Measurements from ENCODE around the gene NFATC2.

NFATC2 gene

DNA sequence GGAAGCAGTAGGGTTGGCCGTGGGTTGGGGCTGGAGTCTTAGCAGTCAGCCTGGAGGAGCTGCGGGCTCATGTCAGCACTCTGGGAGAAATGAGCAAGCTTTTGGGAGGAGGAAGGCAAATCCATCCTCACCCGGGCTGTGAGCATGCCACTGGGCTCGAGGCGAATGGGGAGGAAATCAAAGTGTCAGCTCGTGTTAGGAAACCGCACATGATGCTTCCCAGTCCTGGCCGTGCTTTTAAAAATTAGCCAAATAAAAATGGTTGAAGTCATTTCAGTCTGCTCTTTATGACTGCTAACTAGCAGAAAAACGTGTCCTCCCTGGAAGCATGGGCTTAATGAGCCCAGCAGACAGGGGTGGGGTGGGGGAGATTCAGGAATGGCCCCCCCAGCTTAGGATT, 98.1 kb downstream of the NFATC2 start:
- no peak for TF ChIP-seq GLIS3 (CRISPR knock-in tag; IDR thresholded peaks at IDR 0.05)
- no peak for TF ChIP-seq ZC3H10 (CRISPR knock-in tag; IDR thresholded peaks at IDR 0.05)
- TF ChIP-seq, protein P1, sequence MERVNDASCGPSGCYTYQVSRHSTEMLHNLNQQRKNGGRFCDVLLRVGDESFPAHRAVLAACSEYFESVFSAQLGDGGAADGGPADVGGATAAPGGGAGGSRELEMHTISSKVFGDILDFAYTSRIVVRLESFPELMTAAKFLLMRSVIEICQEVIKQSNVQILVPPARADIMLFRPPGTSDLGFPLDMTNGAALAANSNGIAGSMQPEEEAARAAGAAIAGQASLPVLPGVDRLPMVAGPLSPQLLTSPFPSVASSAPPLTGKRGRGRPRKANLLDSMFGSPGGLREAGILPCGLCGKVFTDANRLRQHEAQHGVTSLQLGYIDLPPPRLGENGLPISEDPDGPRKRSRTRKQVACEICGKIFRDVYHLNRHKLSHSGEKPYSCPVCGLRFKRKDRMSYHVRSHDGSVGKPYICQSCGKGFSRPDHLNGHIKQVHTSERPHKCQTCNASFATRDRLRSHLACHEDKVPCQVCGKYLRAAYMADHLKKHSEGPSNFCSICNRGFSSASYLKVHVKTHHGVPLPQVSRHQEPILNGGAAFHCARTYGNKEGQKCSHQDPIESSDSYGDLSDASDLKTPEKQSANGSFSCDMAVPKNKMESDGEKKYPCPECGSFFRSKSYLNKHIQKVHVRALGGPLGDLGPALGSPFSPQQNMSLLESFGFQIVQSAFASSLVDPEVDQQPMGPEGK (CRISPR knock-in tag; IDR thresholded peaks at IDR 0.05; ENCODE audit: borderline replicate concordance), result peak; percentile 95; the same call in 1 of the 2 replicates
- peak; percentile 77 for TF ChIP-seq TCF4 (CRISPR knock-in tag; IDR thresholded peaks at IDR 0.05; ENCODE audit: borderline replicate concordance)
- peak; percentile 74 for TF ChIP-seq ISL1 (CRISPR knock-in tag; IDR thresholded peaks at IDR 0.05)
- no peak for TF ChIP-seq ZNF565 (CRISPR knock-in tag; conservative IDR thresholded peaks at IDR 0.05; ENCODE audit: low read depth)
- TF ChIP-seq, protein P2, sequence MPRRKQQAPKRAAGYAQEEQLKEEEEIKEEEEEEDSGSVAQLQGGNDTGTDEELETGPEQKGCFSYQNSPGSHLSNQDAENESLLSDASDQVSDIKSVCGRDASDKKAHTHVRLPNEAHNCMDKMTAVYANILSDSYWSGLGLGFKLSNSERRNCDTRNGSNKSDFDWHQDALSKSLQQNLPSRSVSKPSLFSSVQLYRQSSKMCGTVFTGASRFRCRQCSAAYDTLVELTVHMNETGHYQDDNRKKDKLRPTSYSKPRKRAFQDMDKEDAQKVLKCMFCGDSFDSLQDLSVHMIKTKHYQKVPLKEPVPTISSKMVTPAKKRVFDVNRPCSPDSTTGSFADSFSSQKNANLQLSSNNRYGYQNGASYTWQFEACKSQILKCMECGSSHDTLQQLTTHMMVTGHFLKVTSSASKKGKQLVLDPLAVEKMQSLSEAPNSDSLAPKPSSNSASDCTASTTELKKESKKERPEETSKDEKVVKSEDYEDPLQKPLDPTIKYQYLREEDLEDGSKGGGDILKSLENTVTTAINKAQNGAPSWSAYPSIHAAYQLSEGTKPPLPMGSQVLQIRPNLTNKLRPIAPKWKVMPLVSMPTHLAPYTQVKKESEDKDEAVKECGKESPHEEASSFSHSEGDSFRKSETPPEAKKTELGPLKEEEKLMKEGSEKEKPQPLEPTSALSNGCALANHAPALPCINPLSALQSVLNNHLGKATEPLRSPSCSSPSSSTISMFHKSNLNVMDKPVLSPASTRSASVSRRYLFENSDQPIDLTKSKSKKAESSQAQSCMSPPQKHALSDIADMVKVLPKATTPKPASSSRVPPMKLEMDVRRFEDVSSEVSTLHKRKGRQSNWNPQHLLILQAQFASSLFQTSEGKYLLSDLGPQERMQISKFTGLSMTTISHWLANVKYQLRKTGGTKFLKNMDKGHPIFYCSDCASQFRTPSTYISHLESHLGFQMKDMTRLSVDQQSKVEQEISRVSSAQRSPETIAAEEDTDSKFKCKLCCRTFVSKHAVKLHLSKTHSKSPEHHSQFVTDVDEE (CRISPR knock-in tag; IDR thresholded peaks at IDR 0.05), result peak; percentile 89; the same call in 1 of the 2 replicates
- TF ChIP-seq BACH2 (CRISPR knock-in tag; IDR thresholded peaks at IDR 0.05; ENCODE audit: borderline replicate concordance), result no peak
- TF ChIP-seq PPARA (CRISPR knock-in tag; IDR thresholded peaks at IDR 0.05; ENCODE audit: borderline replicate concordance), result no peak
- TF ChIP-seq SNAI2 (CRISPR knock-in tag; IDR thresholded peaks at IDR 0.05), result 0 out of 2 replicates have a peak, but pooled peaks have one; percentile 44
- peak; percentile 81 for ATAC-seq

DNA sequence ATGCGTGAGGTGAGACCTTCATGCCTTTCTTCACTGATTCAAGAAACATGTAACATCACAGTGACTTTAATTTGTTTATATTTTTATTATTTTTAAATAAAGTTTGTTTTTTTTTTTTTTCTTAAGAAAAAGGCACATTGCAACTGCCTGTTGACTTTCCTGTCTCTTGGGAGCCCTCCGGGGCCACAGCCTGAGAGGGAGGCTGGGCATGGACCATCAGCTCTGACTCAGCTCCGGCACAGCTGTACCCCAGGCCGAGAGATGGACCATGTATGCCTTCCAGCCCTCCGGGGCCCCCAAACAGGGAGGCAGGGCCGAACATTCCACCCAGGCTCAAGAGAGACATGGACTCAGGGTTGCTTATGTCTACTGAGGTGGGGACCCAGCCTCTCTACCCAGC, 99.9 kb downstream of the NFATC2 start:
- TF ChIP-seq ZFP3 (CRISPR knock-in tag; IDR thresholded peaks at IDR 0.05) (no peak), ARNTL (CRISPR knock-in tag; IDR thresholded peaks at IDR 0.05; ENCODE audit: borderline replicate concordance, low read depth) (no peak), ZNF565 (CRISPR knock-in tag; conservative IDR thresholded peaks at IDR 0.05; ENCODE audit: low read depth) (no peak), ZFP30 (CRISPR knock-in tag; IDR thresholded peaks at IDR 0.05) (no peak), PPARA (CRISPR knock-in tag; IDR thresholded peaks at IDR 0.05; ENCODE audit: borderline replicate concordance) (no peak), CSDC2 (CRISPR knock-in tag; IDR thresholded peaks at IDR 0.05) (no peak), TOX (CRISPR knock-in tag; IDR thresholded peaks at IDR 0.05; ENCODE audit: borderline replicate concordance) (no peak), RARB (CRISPR knock-in tag; IDR thresholded peaks at IDR 0.05) (no peak), ISL1 (CRISPR knock-in tag; IDR thresholded peaks at IDR 0.05) (no peak), OSR1 (CRISPR knock-in tag; IDR thresholded peaks at IDR 0.05) (no peak), GLIS3 (CRISPR knock-in tag; IDR thresholded peaks at IDR 0.05) (no peak), TCF4 (CRISPR knock-in tag; IDR thresholded peaks at IDR 0.05; ENCODE audit: borderline replicate concordance) (no peak), ZC3H10 (CRISPR knock-in tag; IDR thresholded peaks at IDR 0.05) (no peak)
- TF ChIP-seq, protein P1 (CRISPR knock-in tag; IDR thresholded peaks at IDR 0.05; ENCODE audit: borderline replicate concordance), result no peak
- TF ChIP-seq, protein P3, sequence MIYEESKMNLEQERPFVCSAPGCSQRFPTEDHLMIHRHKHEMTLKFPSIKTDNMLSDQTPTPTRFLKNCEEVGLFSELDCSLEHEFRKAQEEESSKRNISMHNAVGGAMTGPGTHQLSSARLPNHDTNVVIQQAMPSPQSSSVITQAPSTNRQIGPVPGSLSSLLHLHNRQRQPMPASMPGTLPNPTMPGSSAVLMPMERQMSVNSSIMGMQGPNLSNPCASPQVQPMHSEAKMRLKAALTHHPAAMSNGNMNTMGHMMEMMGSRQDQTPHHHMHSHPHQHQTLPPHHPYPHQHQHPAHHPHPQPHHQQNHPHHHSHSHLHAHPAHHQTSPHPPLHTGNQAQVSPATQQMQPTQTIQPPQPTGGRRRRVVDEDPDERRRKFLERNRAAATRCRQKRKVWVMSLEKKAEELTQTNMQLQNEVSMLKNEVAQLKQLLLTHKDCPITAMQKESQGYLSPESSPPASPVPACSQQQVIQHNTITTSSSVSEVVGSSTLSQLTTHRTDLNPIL (CRISPR knock-in tag; IDR thresholded peaks at IDR 0.05; ENCODE audit: low read depth), result no peak
- ATAC-seq, result no peak

DNA sequence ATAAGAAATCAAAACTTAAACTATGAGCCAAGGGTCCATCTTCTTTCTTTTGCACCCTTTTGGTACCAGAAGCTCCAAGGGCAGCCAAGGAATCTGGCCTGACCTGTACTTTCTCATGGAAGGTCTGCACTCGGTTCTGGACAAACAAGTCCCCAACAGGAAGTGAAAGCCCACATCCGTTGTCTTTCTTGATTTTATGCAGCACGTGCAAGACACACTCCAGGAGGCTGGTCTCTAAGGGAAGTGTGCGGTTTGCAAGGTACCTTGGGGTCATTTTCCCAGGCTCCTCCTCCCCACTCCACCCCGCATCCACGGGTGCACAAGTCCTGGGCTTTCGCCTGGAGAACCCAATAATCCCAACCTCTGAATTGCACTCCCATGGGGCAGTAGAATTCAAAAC, 101.9 kb downstream of the NFATC2 start:
- TF ChIP-seq ZFP3 (CRISPR knock-in tag; IDR thresholded peaks at IDR 0.05) (no peak), SNAI2 (CRISPR knock-in tag; IDR thresholded peaks at IDR 0.05) (no peak), ZNF565 (CRISPR knock-in tag; conservative IDR thresholded peaks at IDR 0.05; ENCODE audit: low read depth) (no peak), TCF4 (CRISPR knock-in tag; IDR thresholded peaks at IDR 0.05; ENCODE audit: borderline replicate concordance) (no peak), ZNF70 (CRISPR knock-in tag; IDR thresholded peaks at IDR 0.05) (no peak), OSR1 (CRISPR knock-in tag; IDR thresholded peaks at IDR 0.05) (no peak), TOX (CRISPR knock-in tag; IDR thresholded peaks at IDR 0.05; ENCODE audit: borderline replicate concordance) (no peak), ZFP30 (CRISPR knock-in tag; IDR thresholded peaks at IDR 0.05) (no peak), ISL1 (CRISPR knock-in tag; IDR thresholded peaks at IDR 0.05) (no peak), ZC3H10 (CRISPR knock-in tag; IDR thresholded peaks at IDR 0.05) (no peak), CSDC2 (CRISPR knock-in tag; IDR thresholded peaks at IDR 0.05) (no peak), PPARA (CRISPR knock-in tag; IDR thresholded peaks at IDR 0.05; ENCODE audit: borderline replicate concordance) (no peak)
- TF ChIP-seq, protein P4, sequence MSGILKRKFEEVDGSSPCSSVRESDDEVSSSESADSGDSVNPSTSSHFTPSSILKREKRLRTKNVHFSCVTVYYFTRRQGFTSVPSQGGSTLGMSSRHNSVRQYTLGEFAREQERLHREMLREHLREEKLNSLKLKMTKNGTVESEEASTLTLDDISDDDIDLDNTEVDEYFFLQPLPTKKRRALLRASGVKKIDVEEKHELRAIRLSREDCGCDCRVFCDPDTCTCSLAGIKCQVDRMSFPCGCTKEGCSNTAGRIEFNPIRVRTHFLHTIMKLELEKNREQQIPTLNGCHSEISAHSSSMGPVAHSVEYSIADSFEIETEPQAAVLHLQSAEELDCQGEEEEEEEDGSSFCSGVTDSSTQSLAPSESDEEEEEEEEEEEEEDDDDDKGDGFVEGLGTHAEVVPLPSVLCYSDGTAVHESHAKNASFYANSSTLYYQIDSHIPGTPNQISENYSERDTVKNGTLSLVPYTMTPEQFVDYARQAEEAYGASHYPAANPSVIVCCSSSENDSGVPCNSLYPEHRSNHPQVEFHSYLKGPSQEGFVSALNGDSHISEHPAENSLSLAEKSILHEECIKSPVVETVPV (CRISPR knock-in tag; IDR thresholded peaks at IDR 0.05), result no peak
- TF ChIP-seq, protein P3 (CRISPR knock-in tag; IDR thresholded peaks at IDR 0.05; ENCODE audit: low read depth), result no peak
- TF ChIP-seq, protein P1 (CRISPR knock-in tag; IDR thresholded peaks at IDR 0.05; ENCODE audit: borderline replicate concordance), result no peak
- ATAC-seq, result no peak
